ENCODE measurements around the gene AXDND1.
"Not testable (repeated sequence)": the region's sequence is repeated elsewhere in the genome, so short reads cannot be mapped to it uniquely, and the experiment has no call there.

- TF ChIP-seq, protein P1, sequence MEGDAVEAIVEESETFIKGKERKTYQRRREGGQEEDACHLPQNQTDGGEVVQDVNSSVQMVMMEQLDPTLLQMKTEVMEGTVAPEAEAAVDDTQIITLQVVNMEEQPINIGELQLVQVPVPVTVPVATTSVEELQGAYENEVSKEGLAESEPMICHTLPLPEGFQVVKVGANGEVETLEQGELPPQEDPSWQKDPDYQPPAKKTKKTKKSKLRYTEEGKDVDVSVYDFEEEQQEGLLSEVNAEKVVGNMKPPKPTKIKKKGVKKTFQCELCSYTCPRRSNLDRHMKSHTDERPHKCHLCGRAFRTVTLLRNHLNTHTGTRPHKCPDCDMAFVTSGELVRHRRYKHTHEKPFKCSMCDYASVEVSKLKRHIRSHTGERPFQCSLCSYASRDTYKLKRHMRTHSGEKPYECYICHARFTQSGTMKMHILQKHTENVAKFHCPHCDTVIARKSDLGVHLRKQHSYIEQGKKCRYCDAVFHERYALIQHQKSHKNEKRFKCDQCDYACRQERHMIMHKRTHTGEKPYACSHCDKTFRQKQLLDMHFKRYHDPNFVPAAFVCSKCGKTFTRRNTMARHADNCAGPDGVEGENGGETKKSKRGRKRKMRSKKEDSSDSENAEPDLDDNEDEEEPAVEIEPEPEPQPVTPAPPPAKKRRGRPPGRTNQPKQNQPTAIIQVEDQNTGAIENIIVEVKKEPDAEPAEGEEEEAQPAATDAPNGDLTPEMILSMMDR (IDR thresholded peaks at IDR 0.05; ENCODE audit: low read depth, low read length) = not testable (repeated sequence)
- TF ChIP-seq EZH2phosphoT487 (IDR thresholded peaks at IDR 0.05; ENCODE audit: low read depth) = not testable (repeated sequence)
Measured at GRCh38 chr1:179440301-179440700, 74.5 kb downstream of the AXDND1 start.

All from OCI-LY3 (cell line).